Pancreas (tissue), 10 donors: ENCODE results near the gene HOXA9. TPM values are rescaled to one million over a fixed set of nuclear protein-coding genes. Genes with fewer than 3 reads are reported as not detected.

Source experiments
- ATAC-seq, 4 donors: fragments of 200-7000 bp; cut with Tn5 transposase; one replicate each; pipeline versions ENCODE4 v1.8.0 to v1.9.1; 2020; ENCODE audit warnings: mild to moderate bottlenecking in 4 of 4, moderate library complexity in 4 of 4
- DNase-seq, 6 donors: peaks; one replicate each; pipeline ENCODE4 v3.0.0-alpha.2; 2020
- FAIRE-seq: peaks from 2 replicates; lab custom pipeline; 2012; peaks lifted over from hg19 to GRCh38; lab: Jason Lieb, UNC
- H3K27ac ChIP-seq, 4 donors: fragments of 200-600 bp; sonication (generic); 1 replicate in 3 of 4; 2 replicates in 1 of 4; pipeline versions ENCODE4 v1.5.0 to v1.8.0; 2020
- H3K27me3 ChIP-seq, 4 donors: fragments of 200-600 bp; one replicate each; pipeline ENCODE4 v1.8.0; 2021
- H3K36me3 ChIP-seq, 3 donors: fragments of 200-600 bp; sonication (generic) in 1 of 3; one replicate each; pipeline versions ENCODE4 v1.5.0 to v1.8.0; 2020 to 2021
- H3K4me1 ChIP-seq, 3 donors: fragments of 200-600 bp; one replicate each; pipeline ENCODE4 v1.8.0; 2021
- H3K4me3 ChIP-seq, 4 donors: fragments of 200-600 bp; sonication (generic) in 2 of 4; one replicate each; pipeline versions ENCODE4 v1.5.0 to v1.8.0; 2020 to 2021
- H3K9me3 ChIP-seq, 4 donors: fragments of 200-600 bp; one replicate each; pipeline ENCODE4 v1.8.0; 2021
- WGBS, 2 donors: extraction: QIAGEN DNeasy Blood & Tissue Kit; methylation state at CpG; one replicate each; pipeline ENCODE4 v1.1.7; 2013; 5-methylcytosine and 5-hydroxymethylcytosine counted together
- intact Hi-C, 3 donors: fragments of 100-400 bp; cut with DNase I; formaldehyde crosslinking; loops; one replicate each; pipeline versions ENCODE4 v1.11.1 to v1.14.2; 2022
- polyA plus RNA-seq, 2 donors: library from polyadenylated mRNA; stranded (reverse); fragments of 200-250 nt; gene quantifications; one replicate each; pipeline ENCODE4 v1.2.3, GENCODE V29; 2013
- total RNA-seq, 6 donors: library from RNA; stranded (reverse); fragmentation: NEBNext Ultra II Directional in 4 of 6; extraction: Animal tissue kit (Norgen Biotek cat#: 25700) in 4 of 6; gene quantifications; one replicate each; pipeline versions ENCODE4 v1.2.1 to v1.2.4, GENCODE V29; 2021 to 2023
- TF ChIP-seq, protein P1 (sequence below), 4 donors: fragments of 200-600 bp; sonication (generic) in 3 of 4; IDR thresholded peaks; one replicate each; pipeline versions ENCODE4 v1.5.0 to v1.8.0; 2021; ENCODE audit warnings: antibody characterized with exemption in 4 of 4
- donor health status: healthy with polysubstance abuse.
- donor health status: DM: no; HTN: no; CAD: no; lungs with moderate emphysema.
- donor health status: DM: no; HTN: no; CAD: no.
- donor health status: control.
- donor health status: control.
- donor health status: Bipolar disorder and iron deficiency.
- donor health status: DM: yes; HTN: yes; CAD: no.
- donor health status: DM: no; HTN: no; CAD: no.
- donor health status: DM: no; HTN: no; CAD: no.
- donor health status: DM: yes; HTN: yes; CAD: no.

The HOXA9 gene
- total and polyA plus RNA-seq, 8 donors: 0.09 to 0.13 TPM; not detected in 6

DNA sequence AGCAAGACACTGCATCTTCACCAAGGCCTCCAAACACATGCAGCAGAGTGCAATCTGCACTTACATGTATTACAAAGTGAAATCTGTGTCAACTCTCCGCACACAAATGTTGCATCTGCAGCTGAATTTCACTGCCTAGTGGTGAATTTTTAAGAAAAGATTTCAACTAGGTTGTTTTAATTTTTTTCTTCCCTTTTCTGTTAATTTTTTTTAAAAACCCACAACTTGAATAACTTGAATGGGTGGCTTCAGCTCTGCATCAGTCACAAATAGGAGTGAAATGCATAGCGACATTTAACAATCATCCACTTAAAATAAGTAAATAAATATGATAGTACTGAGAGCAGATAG, 28.6 kb upstream of the HOXA9 start:
- no peaks in the 10 kb centered on the region for H3K36me3 ChIP-seq
- ATAC-seq: no peak
- H3K4me1 ChIP-seq: peaks cover 0 to 8% (median 0%) of the 10 kb centered on the region in 3 donors
- WGBS, 2 donors: 42 to 48% methylated on average over 2 of the region's 2 CpGs
- TF ChIP-seq, protein P1, sequence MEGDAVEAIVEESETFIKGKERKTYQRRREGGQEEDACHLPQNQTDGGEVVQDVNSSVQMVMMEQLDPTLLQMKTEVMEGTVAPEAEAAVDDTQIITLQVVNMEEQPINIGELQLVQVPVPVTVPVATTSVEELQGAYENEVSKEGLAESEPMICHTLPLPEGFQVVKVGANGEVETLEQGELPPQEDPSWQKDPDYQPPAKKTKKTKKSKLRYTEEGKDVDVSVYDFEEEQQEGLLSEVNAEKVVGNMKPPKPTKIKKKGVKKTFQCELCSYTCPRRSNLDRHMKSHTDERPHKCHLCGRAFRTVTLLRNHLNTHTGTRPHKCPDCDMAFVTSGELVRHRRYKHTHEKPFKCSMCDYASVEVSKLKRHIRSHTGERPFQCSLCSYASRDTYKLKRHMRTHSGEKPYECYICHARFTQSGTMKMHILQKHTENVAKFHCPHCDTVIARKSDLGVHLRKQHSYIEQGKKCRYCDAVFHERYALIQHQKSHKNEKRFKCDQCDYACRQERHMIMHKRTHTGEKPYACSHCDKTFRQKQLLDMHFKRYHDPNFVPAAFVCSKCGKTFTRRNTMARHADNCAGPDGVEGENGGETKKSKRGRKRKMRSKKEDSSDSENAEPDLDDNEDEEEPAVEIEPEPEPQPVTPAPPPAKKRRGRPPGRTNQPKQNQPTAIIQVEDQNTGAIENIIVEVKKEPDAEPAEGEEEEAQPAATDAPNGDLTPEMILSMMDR (IDR thresholded peaks at IDR 0.05): no peak
- H3K9me3 ChIP-seq: no peaks in the 10 kb centered on the region
- no peak overlapping the region for H3K4me3 ChIP-seq
- intact Hi-C loops: loop anchor here in 2 of 3 donors (10.0 kb wide), 2 partner anchors 731 to 831 kb away; no protein-coding TSS in a partner anchor
- H3K27me3 ChIP-seq: peaks cover 4 to 91% (median 45%) of the 10 kb centered on the region in 4 donors
- no peak for DNase-seq
- no peak overlapping the region for H3K27ac ChIP-seq
- FAIRE-seq: no peak

DNA sequence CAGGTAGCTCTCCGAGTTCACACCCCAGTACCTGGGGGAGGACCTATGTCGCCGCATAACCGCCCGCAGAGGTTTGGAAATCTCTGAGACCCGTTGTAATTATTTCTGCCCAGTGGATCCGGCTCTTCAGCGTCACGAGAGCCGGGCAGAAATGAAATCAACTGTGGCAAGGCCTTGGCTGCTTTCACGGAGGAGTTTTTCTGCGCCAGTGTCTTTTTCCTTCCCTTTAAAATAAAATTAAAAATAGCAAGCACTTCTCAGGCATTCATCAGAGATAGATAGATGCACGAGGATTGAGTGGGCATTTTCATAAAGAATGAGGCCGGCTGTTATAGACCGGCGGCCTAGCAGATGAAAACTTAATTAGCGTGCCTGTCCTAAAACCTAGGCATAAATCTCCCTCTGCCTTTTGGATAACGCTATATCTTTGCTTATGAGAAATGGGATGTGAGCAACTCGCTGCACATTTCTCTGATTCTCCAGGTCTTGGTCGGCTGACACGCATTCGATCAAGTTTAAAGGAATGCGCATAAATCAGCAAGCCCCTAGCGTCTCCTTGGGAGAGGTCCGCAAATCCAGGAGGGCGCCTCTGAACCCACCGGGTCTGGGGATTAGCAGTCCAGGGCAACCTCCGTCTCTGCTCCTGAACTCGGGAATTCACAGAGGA, 28.1 kb upstream of the HOXA9 start:
- Histone ChIP-seq H3K4me3 (peak overlapping the region; percentile 5 to 41 (median 12)), H3K4me1 (peaks cover 0 to 11% (median 0%) of the 10 kb centered on the region in 3 donors), H3K27ac (no peak overlapping the region), H3K27me3 (peaks cover 4 to 91% (median 42%) of the 10 kb centered on the region in 4 donors), H3K36me3 (no peaks in the 10 kb centered on the region), H3K9me3 (no peaks in the 10 kb centered on the region)
- 17 to 18% methylated on average over 29 of the region's 29 CpGs for WGBS, 2 donors
- FAIRE-seq: no peak
- no peak for ATAC-seq
- intact Hi-C loops: loop anchor here in 2 of 3 donors (10.0 kb wide), 2 partner anchors 731 to 831 kb away; no protein-coding TSS in a partner anchor
- peak in 1 of 6 donors; percentile 13 for DNase-seq
- TF ChIP-seq, protein P1 (IDR thresholded peaks at IDR 0.05): no peak

DNA sequence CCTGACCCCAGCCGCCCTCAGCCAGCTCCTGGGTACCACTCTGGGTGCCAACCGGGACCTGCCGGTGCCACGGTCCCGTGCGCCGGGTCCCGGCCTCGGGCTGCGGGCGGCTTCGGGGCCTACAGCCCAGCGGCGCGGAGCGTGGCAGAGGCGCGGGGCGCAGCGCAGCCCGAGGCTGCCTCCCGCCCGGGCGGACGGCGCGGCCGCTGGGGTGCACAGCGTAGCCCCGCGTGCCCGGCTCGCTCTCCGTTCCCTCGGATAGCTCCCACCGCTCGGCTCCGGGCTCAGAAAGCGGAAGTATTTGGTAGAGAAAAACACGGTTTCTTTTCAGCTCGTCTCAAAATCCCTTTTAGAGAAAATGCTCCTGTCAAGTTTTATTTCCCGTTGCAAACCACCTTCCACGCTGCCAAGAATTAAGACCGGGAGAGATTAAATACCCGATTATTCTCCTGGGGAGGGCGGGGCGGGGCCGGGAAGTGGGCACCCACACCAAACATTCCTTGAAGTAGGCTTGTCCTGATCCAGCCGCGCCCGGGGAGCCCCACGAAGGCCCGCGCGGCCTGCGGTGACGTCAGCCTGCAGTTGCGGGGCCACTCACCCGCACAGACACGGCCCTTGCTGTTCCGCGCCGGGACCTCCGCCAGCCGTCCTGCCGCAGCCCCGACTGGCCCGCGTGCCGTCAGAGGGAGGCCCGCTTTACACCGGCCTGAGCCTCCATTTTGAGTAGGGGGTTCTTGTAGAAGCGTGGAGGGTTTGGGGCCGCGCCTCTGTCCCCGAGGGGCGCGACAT, 27.4 kb upstream of the HOXA9 start:
- TF ChIP-seq, protein P1 (IDR thresholded peaks at IDR 0.05): no peak
- DNase-seq (peak in 2 of 6 donors; percentile 16 to 67), FAIRE-seq (no peak), ATAC-seq (peak; percentile 41 to 63 (median 48))
- 4 to 5% methylated on average over 76 to 78 of the region's 78 CpGs for WGBS, 2 donors
- Histone ChIP-seq H3K4me3 (peak overlapping the region; percentile 5 to 41 (median 12)), H3K9me3 (no peaks in the 10 kb centered on the region), H3K27me3 (peaks cover 4 to 90% (median 40%) of the 10 kb centered on the region in 4 donors), H3K27ac (no peak overlapping the region), H3K36me3 (no peaks in the 10 kb centered on the region), H3K4me1 (peaks cover 0 to 14% (median 0%) of the 10 kb centered on the region in 3 donors)
- intact Hi-C loops: loop anchor here in 2 of 3 donors (10.0 kb wide), 2 partner anchors 732 to 832 kb away; no protein-coding TSS in a partner anchor

DNA sequence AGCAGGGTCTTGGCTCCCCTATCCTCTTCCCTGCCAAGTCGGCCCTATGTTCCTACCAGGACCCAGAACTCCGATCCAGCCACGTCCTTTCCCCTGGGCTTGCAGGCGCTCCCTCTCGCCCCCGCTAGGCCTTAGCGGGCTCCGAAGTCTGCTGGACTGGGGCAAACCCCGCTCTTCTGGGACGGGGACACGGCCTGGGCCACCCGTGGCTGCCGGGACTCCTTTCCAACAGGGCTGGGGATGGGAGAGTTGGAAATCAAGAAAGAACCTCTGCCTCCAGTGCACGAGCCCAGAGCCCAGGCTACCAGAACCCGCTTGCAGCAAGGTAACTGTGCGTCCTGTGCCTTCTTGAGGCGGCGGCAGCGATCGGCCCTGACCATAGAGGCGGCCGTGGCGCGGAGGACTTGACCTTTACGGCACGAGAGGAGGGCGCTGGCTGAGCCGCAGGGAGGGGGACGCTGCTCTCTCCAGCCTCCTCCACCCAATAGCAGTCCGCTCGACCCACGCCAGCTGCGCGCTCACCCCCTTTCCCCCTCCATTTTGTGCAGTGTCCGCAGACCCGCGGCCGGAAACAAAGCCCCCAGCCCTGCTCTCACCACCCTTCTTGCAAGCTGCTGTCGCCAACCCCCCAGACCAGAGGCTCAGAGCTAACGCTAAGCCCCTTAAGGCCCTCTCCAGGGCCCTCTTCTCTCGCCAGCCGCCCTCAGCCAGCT, 26.7 kb upstream of the HOXA9 start:
- peak overlapping the region in 2 of 4 donors; percentile 20 to 41 for H3K4me3 ChIP-seq

More for the DNA sequence above, 26.7 kb upstream of the HOXA9 start:
- H3K4me1 ChIP-seq: peaks cover 0 to 14% (median 0%) of the 10 kb centered on the region in 3 donors
- no peaks in the 10 kb centered on the region for H3K9me3 ChIP-seq
- no peak overlapping the region for H3K27ac ChIP-seq
- peak in 3 of 4 donors; percentile 13 to 20 (median 18) for ATAC-seq
- intact Hi-C loops: loop anchor here in 2 of 3 donors (10.0 kb wide), 2 partner anchors 733 to 833 kb away; no protein-coding TSS in a partner anchor
- H3K36me3 ChIP-seq: no peaks in the 10 kb centered on the region
- DNase-seq: peak in 2 of 6 donors; percentile 13 to 67
- peaks cover 4 to 90% (median 37%) of the 10 kb centered on the region in 4 donors for H3K27me3 ChIP-seq
- no peak for FAIRE-seq
- TF ChIP-seq, protein P1 (IDR thresholded peaks at IDR 0.05): no peak
- 12 to 13% methylated on average over 23 to 42 of the region's 42 CpGs for WGBS, 2 donors
